ENCODE measurements around the gene NT5DC1.
"Not testable (repeated sequence)": the region's sequence is repeated elsewhere in the genome, so short reads cannot be mapped to it uniquely, and the experiment has no call there.

Gene NT5DC1

DNA sequence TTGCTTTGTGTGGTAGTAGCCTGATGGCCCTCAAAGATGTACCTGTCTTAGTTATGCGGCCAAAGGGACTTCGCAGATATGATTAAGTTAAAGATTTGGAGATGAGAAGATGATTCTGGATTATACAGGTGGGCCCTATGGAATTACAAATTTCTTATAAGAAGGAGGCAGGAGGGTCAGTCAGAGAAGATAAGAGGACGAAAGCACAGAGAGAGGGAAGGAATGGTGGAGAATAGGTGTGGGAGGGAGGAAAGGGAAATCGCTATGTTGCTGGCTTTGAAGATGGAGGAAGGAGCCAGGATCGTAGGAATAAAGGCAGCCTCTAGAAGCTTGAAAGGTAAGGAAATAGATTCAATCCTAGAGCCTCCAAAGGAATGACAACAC lies 180.3 kb downstream of the NT5DC1 start:
- POLR2A ChIA-PET: no interaction called here
- no peak overlapping the region for H3K4me3 ChIP-seq (ENCODE audit: low read depth, low read length)
- CTCF ChIA-PET: interaction anchor here (0.9 to 5.3 kb wide), 16 partner anchors 9 to 284 kb away, joined by 3 to 37 read pairs (median 4); partner anchors contain the start of gene CALHM5
- TF ChIP-seq, protein P1, sequence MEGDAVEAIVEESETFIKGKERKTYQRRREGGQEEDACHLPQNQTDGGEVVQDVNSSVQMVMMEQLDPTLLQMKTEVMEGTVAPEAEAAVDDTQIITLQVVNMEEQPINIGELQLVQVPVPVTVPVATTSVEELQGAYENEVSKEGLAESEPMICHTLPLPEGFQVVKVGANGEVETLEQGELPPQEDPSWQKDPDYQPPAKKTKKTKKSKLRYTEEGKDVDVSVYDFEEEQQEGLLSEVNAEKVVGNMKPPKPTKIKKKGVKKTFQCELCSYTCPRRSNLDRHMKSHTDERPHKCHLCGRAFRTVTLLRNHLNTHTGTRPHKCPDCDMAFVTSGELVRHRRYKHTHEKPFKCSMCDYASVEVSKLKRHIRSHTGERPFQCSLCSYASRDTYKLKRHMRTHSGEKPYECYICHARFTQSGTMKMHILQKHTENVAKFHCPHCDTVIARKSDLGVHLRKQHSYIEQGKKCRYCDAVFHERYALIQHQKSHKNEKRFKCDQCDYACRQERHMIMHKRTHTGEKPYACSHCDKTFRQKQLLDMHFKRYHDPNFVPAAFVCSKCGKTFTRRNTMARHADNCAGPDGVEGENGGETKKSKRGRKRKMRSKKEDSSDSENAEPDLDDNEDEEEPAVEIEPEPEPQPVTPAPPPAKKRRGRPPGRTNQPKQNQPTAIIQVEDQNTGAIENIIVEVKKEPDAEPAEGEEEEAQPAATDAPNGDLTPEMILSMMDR (IDR thresholded peaks at IDR 0.05; ENCODE audit: insufficient read depth, low read length, missing control alignments): no peak
- DNase-seq (ENCODE audit: low read depth, low spot score): no peak

DNA sequence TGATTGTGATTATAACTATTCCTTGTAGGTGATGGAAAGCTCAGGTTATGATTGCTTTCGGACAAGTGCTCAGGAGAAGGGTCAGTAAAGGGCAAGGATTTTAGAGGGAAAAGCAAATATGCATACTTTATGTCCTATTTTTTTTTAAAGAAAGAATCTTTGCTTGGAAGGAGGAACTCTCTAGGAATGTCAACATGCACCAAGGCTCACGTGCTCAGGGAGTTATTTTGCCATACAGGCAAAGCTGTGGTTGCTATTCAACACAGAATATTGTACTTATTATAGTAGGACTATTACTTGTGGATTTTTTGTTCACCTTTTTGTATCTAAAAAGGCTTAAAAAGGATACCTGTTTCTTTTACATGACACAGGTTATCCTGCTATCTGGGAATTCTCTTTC lies 182.0 kb downstream of the NT5DC1 start:
- CTCF ChIA-PET: interaction anchor here (1.0 to 1.6 kb wide), 4 partner anchors 12 to 280 kb away, joined by 3 to 8 read pairs (median 4); no protein-coding TSS in a partner anchor
- TF ChIP-seq, protein P1 (IDR thresholded peaks at IDR 0.05; ENCODE audit: insufficient read depth, low read length, missing control alignments): no peak
- DNase-seq (ENCODE audit: low read depth, low spot score): no peak
- POLR2A ChIA-PET: interaction anchor here (0.8 kb wide), 1 partner anchor 104 kb away, joined by 5 read pairs; no protein-coding TSS in a partner anchor
- H3K4me3 ChIP-seq (ENCODE audit: low read depth, low read length): no peak overlapping the region

DNA sequence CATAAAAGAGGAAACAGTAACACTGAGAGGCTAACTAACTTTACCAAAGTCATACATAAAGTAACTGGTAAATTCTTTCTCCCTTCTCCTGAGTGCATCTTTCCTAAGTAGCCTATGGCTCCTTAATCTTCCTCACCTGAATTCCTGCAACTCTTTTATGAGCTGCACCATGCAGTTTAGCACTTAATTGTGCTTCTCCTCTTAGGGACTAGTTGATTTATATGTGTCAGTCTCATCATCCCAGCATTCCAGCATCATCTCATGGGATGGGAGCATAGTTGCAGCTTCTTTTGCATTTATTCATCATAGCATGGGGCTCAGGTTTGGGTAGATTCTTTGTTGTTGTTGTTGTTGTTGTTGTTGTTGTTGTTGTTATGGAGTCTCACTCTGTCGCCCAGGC lies 182.5 kb downstream of the NT5DC1 start:
- DNase-seq (ENCODE audit: low read depth, low spot score): no peak
- CTCF ChIA-PET: interaction anchor here (1.0 to 1.6 kb wide), 4 partner anchors 12 to 280 kb away, joined by 3 to 8 read pairs (median 4); no protein-coding TSS in a partner anchor
- POLR2A ChIA-PET: no interaction called here
- H3K4me3 ChIP-seq (ENCODE audit: low read depth, low read length): no peak overlapping the region
- TF ChIP-seq, protein P1 (IDR thresholded peaks at IDR 0.05; ENCODE audit: insufficient read depth, low read length, missing control alignments): no peak

DNA sequence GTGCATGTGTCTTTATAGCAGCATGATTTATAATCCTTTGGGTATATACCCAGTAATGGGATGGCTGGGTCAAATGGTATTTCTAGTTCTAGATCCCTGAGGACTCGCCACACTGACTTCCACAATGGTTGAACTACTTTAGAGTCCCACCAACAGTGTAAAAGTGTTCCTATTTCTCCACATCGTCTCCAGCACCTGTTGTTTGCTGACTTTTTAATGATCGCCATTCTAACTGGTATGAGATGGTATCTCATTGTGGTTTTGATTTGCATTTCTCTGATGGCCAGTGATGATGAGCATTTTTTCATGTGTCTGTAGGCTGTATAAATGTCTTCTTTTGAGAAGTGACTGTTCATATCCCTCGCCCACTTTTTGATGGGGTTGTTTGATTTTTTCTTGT lies 184.3 kb downstream of the NT5DC1 start:
- H3K4me3 ChIP-seq (ENCODE audit: low read depth, low read length); CTCF ChIA-PET; POLR2A ChIA-PET; DNase-seq (ENCODE audit: low read depth, low spot score): not testable (repeated sequence)

DNA sequence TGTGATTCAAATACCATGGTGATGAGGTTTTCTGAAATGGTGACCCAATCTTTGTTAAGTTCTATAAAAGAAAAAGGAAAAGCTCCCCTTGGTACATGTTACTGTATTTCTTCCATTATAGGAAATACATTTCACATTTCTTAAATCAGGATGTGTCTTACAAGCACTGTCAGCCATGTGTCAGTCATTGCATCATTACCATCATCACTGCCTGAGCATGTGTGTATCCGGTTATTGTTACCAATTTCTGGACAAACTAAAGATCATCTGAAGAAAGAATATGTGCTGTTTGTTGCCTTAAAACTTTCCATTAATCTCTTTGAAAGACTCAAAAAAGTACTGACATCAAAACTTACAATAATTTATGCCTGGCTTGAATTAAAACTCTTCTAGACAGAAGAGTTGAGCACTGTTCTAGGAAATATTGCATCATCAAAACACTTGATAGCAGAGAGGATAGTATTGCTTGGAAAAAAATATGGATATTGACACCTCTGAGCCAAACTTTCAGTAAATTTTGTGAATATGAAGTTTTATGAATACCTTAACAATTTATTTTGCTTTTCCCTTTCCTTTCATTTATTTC lies 186.2 kb downstream of the NT5DC1 start:
- DNase-seq (ENCODE audit: low read depth, low spot score): no peak

DNA sequence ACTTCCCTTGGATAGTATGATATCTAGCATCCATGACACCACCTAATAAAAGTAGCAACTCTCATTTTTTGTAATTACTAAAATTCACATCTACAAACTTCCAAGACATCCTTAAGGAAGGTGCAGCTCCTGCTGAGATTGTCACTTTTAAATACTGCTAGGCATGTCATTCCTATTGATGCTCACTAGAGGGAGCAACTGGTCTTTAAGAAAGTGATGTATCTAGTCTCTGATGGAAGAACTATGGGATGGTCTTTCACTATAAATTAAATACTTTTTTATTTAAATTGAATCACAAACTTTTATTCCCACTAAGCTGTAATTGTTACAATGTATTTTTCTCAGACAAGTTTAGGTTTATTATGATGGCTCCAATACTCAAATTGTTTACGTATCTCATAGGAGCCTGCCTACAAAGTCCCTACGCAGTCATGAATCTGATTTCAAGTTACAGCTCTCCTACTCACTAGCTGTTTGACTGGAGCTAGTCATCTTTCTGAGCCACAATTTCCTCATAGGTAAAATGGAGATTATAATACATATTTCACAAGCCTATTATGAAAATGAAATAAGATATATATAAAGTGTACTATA lies 187.1 kb downstream of the NT5DC1 start:
- DNase-seq (ENCODE audit: low read depth, low spot score): no peak
- H3K4me3 ChIP-seq (ENCODE audit: low read depth, low read length): no peak overlapping the region
- ChIA-PET POLR2A (interaction anchor here (2.3 kb wide), 2 partner anchors 8 to 83 kb away, joined by 7 to 12 read pairs; partner anchors contain the start of genes DSE and TSPYL1), CTCF (interaction anchor here (0.6 to 4.7 kb wide), 81 partner anchors 9 to 393 kb away, joined by 3 to 97 read pairs (median 5); partner anchors contain the start of genes CALHM4, CALHM5, DSE and KPNA5)
- TF ChIP-seq, protein P1 (IDR thresholded peaks at IDR 0.05; ENCODE audit: insufficient read depth, low read length, missing control alignments): peak; percentile 69

More for the DNA sequence above, 186.2 kb downstream of the NT5DC1 start:
- TF ChIP-seq, protein P1 (IDR thresholded peaks at IDR 0.05; ENCODE audit: insufficient read depth, low read length, missing control alignments): no peak
- H3K4me3 ChIP-seq (ENCODE audit: low read depth, low read length): no peak overlapping the region
- ChIA-PET CTCF (interaction anchor here (0.6 to 4.7 kb wide), 60 partner anchors 8 to 285 kb away, joined by 3 to 97 read pairs (median 8); partner anchors contain the start of genes CALHM4, CALHM5, DSE and RWDD1), POLR2A (interaction anchor here (2.3 kb wide), 2 partner anchors 7 to 84 kb away, joined by 7 to 12 read pairs; partner anchors contain the start of genes DSE and TSPYL1)

Data from AG04449 (cell line).